ENCODE results near the gene BBS9. TPM values are rescaled to one million over a fixed set of nuclear protein-coding genes. Genes with fewer than 3 reads are reported as not detected.

BBS9 gene
- total RNA-seq, 2 experiments from 2014 or later, result 9.2 to 9.5 TPM

- POLR2A ChIA-PET, result no interaction called here
- DNase-seq, result no peak
- no peak overlapping the region for H3K4me3 Mint-ChIP-seq
- H3K9me3 Mint-ChIP-seq, result no peaks in the 10 kb centered on the region
- no peak overlapping the region for H3K27ac Mint-ChIP-seq
- intact Hi-C loops (cut with micrococcal nuclease), result loop anchor here (2.0 to 10.0 kb wide), 2 partner anchors 560 to 748 kb away; no protein-coding TSS in a partner anchor
- CTCF ChIA-PET, result interaction anchor here (0.6 to 1.9 kb wide), 5 partner anchors 51 to 748 kb away, joined by 3 to 26 read pairs (median 4); no protein-coding TSS in a partner anchor
- no peaks in the 10 kb centered on the region for H3K27me3 Mint-ChIP-seq
- H3K4me1 Mint-ChIP-seq (ENCODE audit: low read depth), result no peaks in the 10 kb centered on the region
- no peaks in the 10 kb centered on the region for H3K36me3 Mint-ChIP-seq
These were observed 55.5 kb downstream of the BBS9 start for GRCh38 chr7:33184828-33185227.

DNA sequence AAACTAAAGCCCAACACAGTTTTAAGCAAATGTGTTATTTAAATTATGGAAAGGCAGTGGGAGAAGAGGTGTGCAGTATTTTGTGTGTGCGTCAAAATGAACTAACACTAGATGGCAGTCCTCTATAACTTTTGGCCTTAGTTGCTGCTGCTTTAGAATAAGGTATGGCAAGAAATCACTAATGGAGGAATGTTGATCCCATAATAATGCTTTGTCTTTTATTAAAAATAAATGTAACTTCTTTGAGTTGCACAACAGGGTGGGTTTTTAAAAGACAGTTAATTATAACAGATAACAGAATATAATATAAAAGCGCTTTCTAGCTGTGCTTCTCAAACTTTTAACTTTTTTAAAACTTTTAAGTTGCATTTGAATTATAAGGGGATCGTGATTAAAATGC is 56.4 kb downstream of the BBS9 start:
- Mint-ChIP-seq H3K4me3 (no peak overlapping the region), H3K9me3 (no peaks in the 10 kb centered on the region), H3K27ac (no peak overlapping the region), H3K36me3 (no peaks in the 10 kb centered on the region), H3K4me1 (ENCODE audit: low read depth) (peaks cover 5% of the 10 kb centered on the region), H3K27me3 (no peaks in the 10 kb centered on the region)
- no peak for DNase-seq
- ChIA-PET CTCF (interaction anchor here (0.7 to 1.9 kb wide), 7 partner anchors 46 to 902 kb away, joined by 3 to 26 read pairs (median 3); no protein-coding TSS in a partner anchor), POLR2A (no interaction called here)
- intact Hi-C loops (cut with micrococcal nuclease), result loop anchor here (2.0 to 10.0 kb wide), 2 partner anchors 559 to 747 kb away; no protein-coding TSS in a partner anchor

DNA sequence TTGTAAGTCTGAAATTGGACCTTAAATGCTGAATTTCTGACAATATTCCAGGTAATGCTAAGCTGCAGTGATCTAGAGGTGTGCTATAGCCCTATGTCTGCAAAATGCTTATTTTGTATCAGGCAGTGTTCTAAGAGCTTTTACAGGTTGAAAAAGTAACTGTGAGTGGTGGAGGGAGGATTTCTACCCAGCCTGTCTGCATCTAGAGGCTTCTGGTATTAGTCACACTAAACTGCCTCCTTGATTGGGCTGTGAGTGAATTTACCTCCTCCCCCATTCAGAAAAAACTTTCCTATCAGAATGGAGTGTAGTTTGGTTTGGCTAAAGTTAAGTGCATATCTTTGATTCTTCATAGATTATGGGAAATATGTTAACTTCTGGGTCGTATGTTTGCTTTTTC is 56.8 kb downstream of the BBS9 start:
- Mint-ChIP-seq H3K9me3 (no peaks in the 10 kb centered on the region), H3K4me1 (ENCODE audit: low read depth) (peaks cover 9% of the 10 kb centered on the region), H3K27ac (no peak overlapping the region), H3K27me3 (no peaks in the 10 kb centered on the region), H3K36me3 (no peaks in the 10 kb centered on the region), H3K4me3 (no peak overlapping the region)
- ChIA-PET POLR2A (no interaction called here), CTCF (interaction anchor here (0.7 to 1.9 kb wide), 5 partner anchors 47 to 902 kb away, joined by 3 to 26 read pairs (median 3); no protein-coding TSS in a partner anchor)
- intact Hi-C loops (cut with micrococcal nuclease), result loop anchor here (10.0 kb wide), 1 partner anchor 559 kb away; no protein-coding TSS in a partner anchor
- no peak for DNase-seq

DNA sequence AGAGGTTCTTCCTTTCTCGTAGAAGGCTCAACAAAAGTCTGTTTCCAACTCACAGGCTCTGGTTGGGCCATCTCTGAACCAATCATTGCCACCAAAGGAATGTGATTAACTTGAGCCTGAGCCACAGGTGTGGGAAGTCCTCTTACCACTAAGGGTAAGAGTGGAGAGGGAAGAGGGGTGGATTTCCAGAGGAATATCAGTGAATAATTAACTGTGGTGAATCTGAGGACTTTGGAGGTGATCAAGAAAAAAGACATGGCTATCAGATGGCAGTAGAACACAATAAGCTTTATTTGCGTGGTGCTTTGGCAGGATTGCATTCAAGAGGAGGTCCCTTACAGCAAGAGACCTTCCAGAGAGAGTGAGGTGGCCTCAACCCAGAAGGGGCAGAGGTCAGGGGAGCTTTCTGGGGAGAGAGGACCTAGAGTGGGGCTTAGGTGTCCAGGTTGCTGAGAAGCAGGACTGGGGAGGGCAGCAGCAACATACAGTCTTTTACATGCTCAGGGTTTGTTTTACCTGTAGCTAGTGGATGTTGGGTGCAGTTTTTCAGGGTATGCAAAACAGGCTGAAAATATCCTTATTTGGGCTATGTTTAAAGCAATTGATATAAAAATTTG is 61.4 kb downstream of the BBS9 start:
- DNase-seq, result no peak
- intact Hi-C loops (cut with micrococcal nuclease), result no loop called here
- peak overlapping the region; percentile 44 for H3K27ac Mint-ChIP-seq
- ChIA-PET CTCF (no interaction called here), POLR2A (no interaction called here)
- H3K4me3 Mint-ChIP-seq, result no peak overlapping the region
- H3K9me3 Mint-ChIP-seq, result no peaks in the 10 kb centered on the region
- H3K27me3 Mint-ChIP-seq, result no peaks in the 10 kb centered on the region
- peaks cover 2% of the 10 kb centered on the region for H3K36me3 Mint-ChIP-seq
- H3K4me1 Mint-ChIP-seq (ENCODE audit: low read depth), result peaks cover 17% of the 10 kb centered on the region

GRCh38 chr7:33191340-33191739 is 62.0 kb downstream of the BBS9 start:
- POLR2A ChIA-PET, result no interaction called here
- Mint-ChIP-seq H3K36me3 (peaks cover 2% of the 10 kb centered on the region), H3K9me3 (no peaks in the 10 kb centered on the region), H3K27ac (no peak overlapping the region), H3K4me3 (no peak overlapping the region), H3K4me1 (ENCODE audit: low read depth) (peaks cover 17% of the 10 kb centered on the region), H3K27me3 (no peaks in the 10 kb centered on the region)
- CTCF ChIA-PET, result no interaction called here
- intact Hi-C loops (cut with micrococcal nuclease), result no loop called here
- no peak for DNase-seq

DNA sequence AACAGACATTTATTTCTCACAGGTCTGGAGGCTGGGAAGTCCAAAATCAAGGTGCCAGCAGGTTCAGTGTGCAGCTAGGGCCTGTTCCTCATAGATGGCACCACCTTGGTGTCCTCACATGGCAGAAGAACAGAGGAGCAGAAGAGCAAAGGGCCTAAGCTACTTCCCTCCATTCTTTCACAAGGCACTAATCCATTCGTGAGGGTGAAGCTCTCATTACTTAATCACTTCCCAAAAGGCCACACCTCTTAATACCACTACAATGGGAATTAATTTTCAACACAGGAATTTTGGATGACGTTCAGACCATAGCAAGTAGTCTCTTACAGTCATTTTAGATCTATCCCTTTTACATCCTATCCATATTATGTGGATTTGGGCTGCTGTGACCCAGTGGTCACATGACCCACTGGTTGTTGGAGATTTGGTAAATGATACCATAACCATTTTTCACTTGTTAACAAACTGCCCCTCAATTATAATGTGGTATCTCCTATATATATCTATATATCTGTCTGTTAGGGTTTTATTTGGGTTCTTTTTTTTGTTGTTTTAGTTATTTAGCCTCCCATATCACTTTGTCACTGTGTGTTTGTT is 63.4 kb downstream of the BBS9 start:
- Mint-ChIP-seq H3K4me3 (no peak overlapping the region), H3K9me3 (no peaks in the 10 kb centered on the region), H3K36me3 (peaks cover 3% of the 10 kb centered on the region), H3K27ac (no peak overlapping the region), H3K27me3 (no peaks in the 10 kb centered on the region), H3K4me1 (ENCODE audit: low read depth) (peaks cover 17% of the 10 kb centered on the region)
- ChIA-PET POLR2A (no interaction called here), CTCF (no interaction called here)
- no peak for DNase-seq
- intact Hi-C loops (cut with micrococcal nuclease), result no loop called here

DNA sequence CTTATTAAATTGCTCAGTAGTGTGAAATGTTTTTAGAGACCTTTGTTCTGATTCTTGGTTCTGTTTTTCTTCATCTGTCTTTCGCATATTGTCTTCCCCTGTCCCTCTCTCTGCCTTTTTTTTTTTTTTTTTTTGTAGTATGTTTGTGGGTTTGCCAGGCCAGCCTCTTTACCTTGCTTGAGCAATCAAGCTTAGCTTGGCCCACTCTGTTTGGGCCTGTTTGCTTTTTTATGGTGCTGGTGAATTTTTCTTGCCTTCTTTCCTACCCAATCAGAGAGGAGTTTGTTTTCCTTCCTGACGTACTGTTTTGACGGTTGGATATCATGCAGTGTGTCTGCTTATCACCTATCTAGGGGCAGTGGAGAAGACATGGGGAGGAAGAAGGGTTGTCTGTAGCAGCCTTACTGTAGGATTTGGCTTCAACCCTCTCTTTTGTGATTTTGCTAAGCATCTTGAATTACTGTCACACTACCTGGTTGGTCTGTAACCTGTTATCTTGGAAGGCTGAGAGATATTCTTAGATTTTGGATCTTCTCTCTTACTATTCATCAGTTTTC is 64.0 kb downstream of the BBS9 start:
- intact Hi-C loops (cut with micrococcal nuclease), result no loop called here
- Mint-ChIP-seq H3K4me1 (ENCODE audit: low read depth) (peaks cover 17% of the 10 kb centered on the region), H3K4me3 (no peak overlapping the region), H3K36me3 (peaks cover 3% of the 10 kb centered on the region), H3K27me3 (no peaks in the 10 kb centered on the region), H3K27ac (no peak overlapping the region), H3K9me3 (no peaks in the 10 kb centered on the region)
- ChIA-PET CTCF (no interaction called here), POLR2A (no interaction called here)
- no peak for DNase-seq

DNA sequence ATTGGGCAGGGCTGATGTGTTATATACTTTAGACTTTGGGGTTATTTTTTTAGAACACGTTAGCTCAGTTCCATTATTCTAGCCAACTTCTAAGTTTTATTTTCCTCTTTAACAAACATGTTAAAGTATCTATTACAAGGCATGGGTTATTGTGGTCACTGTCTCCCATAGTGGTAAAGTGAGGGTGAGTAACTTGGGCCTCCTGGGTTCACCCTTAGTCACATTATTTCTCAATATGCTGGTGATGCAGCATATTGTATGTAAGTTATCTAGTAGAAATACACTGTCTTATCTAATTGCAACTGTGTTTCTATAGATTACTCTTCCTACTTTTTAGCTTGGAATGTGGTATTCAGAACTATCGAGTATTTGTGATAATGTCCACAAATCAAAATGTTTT is 65.9 kb downstream of the BBS9 start:
- intact Hi-C loops (cut with micrococcal nuclease), result no loop called here
- POLR2A ChIA-PET, result no interaction called here
- CTCF ChIA-PET, result interaction anchor here (0.9 kb wide), 1 partner anchor 738 kb away, joined by 3 read pairs; no protein-coding TSS in a partner anchor
- no peak for DNase-seq
- Mint-ChIP-seq H3K4me1 (ENCODE audit: low read depth) (peaks cover 16% of the 10 kb centered on the region), H3K36me3 (peaks cover 3% of the 10 kb centered on the region), H3K27ac (no peak overlapping the region), H3K27me3 (no peaks in the 10 kb centered on the region), H3K4me3 (no peak overlapping the region), H3K9me3 (no peaks in the 10 kb centered on the region)

DNA sequence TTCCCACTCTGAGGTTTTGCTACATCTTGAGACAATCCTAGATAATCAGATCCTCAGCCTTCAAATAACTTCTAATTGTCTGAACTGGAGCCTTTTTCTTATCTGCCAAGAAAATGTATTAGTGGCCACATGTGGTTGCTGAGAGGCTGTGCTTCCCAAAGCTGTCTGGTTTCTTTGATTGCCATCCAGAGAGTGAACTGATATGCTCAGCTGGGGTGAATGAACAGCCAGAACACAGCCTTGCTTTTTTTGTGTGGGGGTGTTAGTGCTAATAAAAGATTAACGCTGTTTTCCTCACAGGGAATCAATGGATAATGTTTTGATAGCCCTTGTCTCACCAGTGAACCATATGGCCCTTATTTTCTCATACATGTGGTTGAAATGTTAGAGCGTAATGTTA is 66.9 kb downstream of the BBS9 start:
- intact Hi-C loops (cut with micrococcal nuclease), result no loop called here
- Mint-ChIP-seq H3K4me3 (no peak overlapping the region), H3K4me1 (ENCODE audit: low read depth) (peaks cover 7% of the 10 kb centered on the region), H3K9me3 (no peaks in the 10 kb centered on the region), H3K27ac (no peak overlapping the region), H3K36me3 (peaks cover 3% of the 10 kb centered on the region), H3K27me3 (no peaks in the 10 kb centered on the region)
- ChIA-PET POLR2A (no interaction called here), CTCF (interaction anchor here (0.6 kb wide), 1 partner anchor 314 kb away, joined by 3 read pairs; no protein-coding TSS in a partner anchor)
- DNase-seq, result no peak

GRCh38 chr7:33200282-33200681 is 70.9 kb downstream of the BBS9 start:
- H3K36me3 Mint-ChIP-seq, result peaks cover 5% of the 10 kb centered on the region
- CTCF ChIA-PET, result no interaction called here

DNA sequence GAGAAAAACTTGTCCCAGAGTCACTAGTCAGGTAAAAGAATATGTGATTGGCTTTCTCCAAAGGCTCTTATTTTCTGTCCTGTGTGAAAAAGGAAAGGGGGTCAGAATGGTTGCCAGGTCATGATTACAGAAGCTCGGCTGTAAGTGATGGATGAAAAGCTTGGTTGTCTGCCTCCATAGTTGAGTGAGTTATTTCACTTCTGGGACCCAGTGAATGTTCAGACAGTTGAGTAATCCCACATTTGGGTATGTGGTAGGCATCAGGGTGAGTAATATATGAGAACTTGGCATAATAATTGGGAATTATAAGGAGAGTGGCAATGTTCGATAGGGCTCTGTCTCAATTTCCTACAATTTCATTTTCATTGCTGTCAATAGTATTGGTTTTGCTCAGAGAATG is 72.5 kb downstream of the BBS9 start:
- peaks cover 3% of the 10 kb centered on the region for H3K9me3 Mint-ChIP-seq
- no peaks in the 10 kb centered on the region for H3K4me1 Mint-ChIP-seq (ENCODE audit: low read depth)
- H3K36me3 Mint-ChIP-seq, result peaks cover 5% of the 10 kb centered on the region
- H3K27me3 Mint-ChIP-seq, result no peaks in the 10 kb centered on the region
- H3K27ac Mint-ChIP-seq, result no peak overlapping the region
- no peak for DNase-seq
- intact Hi-C loops (cut with micrococcal nuclease), result no loop called here
- POLR2A ChIA-PET, result no interaction called here
- CTCF ChIA-PET, result no interaction called here
- H3K4me3 Mint-ChIP-seq, result no peak overlapping the region

More at GRCh38 chr7:33200282-33200681, 70.9 kb downstream of the BBS9 start:
- H3K9me3 Mint-ChIP-seq, result peaks cover 3% of the 10 kb centered on the region
- no peaks in the 10 kb centered on the region for H3K27me3 Mint-ChIP-seq
- no peak overlapping the region for H3K27ac Mint-ChIP-seq
- H3K4me3 Mint-ChIP-seq, result no peak overlapping the region
- POLR2A ChIA-PET, result no interaction called here
- no peak for DNase-seq
- intact Hi-C loops (cut with micrococcal nuclease), result no loop called here
- no peaks in the 10 kb centered on the region for H3K4me1 Mint-ChIP-seq (ENCODE audit: low read depth)

DNA sequence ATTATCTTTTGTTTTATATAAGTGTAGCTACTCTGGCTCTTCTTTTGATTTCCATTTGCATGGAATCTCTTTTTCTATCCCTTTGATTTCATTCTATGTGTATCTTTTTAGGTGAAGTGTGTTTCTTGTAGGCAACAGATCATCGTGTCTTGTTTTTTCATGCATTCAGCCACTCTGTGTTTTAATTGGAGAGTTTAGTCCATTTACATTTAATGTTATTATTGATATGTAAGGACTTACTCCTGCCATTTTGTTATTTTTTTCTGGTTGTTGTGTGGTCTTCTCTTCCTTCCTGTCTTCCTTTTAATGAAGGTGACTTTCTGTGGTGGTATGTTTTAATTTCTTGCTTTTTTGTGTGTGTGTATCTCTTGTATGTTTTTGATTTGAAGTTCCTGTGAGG is 81.6 kb downstream of the BBS9 start:
- H3K4me1 Mint-ChIP-seq (ENCODE audit: low read depth), result no peaks in the 10 kb centered on the region
- intact Hi-C loops (cut with micrococcal nuclease), result no loop called here
- peaks cover 41% of the 10 kb centered on the region for H3K36me3 Mint-ChIP-seq
- DNase-seq, result no peak
- ChIA-PET CTCF (no interaction called here), POLR2A (no interaction called here)
- no peak overlapping the region for H3K27ac Mint-ChIP-seq
- no peaks in the 10 kb centered on the region for H3K27me3 Mint-ChIP-seq
- H3K4me3 Mint-ChIP-seq, result no peak overlapping the region
- peaks cover 31% of the 10 kb centered on the region for H3K9me3 Mint-ChIP-seq

- no peaks in the 10 kb centered on the region for H3K4me1 Mint-ChIP-seq (ENCODE audit: low read depth)
These were observed 82.8 kb downstream of the BBS9 start for GRCh38 chr7:33212144-33212543.

More at GRCh38 chr7:33212144-33212543, 82.8 kb downstream of the BBS9 start:
- DNase-seq, result no peak
- peaks cover 40% of the 10 kb centered on the region for H3K36me3 Mint-ChIP-seq
- CTCF ChIA-PET, result no interaction called here
- no peaks in the 10 kb centered on the region for H3K27me3 Mint-ChIP-seq
- no peak overlapping the region for H3K4me3 Mint-ChIP-seq
- peaks cover 31% of the 10 kb centered on the region for H3K9me3 Mint-ChIP-seq
- intact Hi-C loops (cut with micrococcal nuclease), result no loop called here
- no peak overlapping the region for H3K27ac Mint-ChIP-seq
- POLR2A ChIA-PET, result no interaction called here

All from activated CD4-positive, alpha-beta memory T cell treated with anti-CD3 and anti-CD28 coated beads for 36 hours (primary cell).